Sigmoid colon (tissue), 4 donors: ENCODE data around the gene DYSF.

ENCODE experiments used
- POLR2AphosphoS5 ChIP-seq, 4 donors: sonication (generic); formaldehyde crosslinking; IDR thresholded peaks; one replicate each; pipeline ENCODE4 v1.6.1; 2017; ENCODE audit warnings: antibody characterized with exemption in 4 of 4
- TF ChIP-seq, protein P1 (sequence below), 4 experiments: fragments of 450-650 bp in 3 of 4; fragments of 200-600 bp in 1 of 4; IDR thresholded peaks; one replicate each; pipeline ENCODE4 v1.5.1; 2016 to 2019; ENCODE audit warnings: antibody characterized with exemption in 4 of 4, mild to moderate bottlenecking in 3 of 4, moderate library complexity in 2 of 4

DNA sequence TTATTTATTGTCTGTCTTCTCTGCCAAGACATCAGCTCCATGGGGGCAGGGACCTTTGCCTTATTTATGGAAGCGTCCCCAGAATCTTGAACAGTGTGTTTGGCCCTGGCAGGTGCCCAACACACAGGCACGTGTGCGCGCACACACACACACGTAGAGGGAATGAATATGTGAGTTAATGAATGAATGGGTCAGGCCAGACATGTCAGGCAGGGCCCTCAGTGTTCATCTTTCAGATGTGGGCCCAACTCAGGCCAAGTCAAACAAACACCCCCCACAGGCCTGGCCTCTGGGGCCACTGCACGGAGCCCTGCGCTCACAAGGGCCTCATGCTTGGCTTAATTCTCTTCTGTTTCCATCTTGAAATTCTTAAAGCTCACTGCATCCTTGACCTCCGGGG, 54.1 kb downstream of the DYSF start:
- no peak for TF ChIP-seq POLR2AphosphoS5 (IDR thresholded peaks at IDR 0.05)
- TF ChIP-seq, protein P1, sequence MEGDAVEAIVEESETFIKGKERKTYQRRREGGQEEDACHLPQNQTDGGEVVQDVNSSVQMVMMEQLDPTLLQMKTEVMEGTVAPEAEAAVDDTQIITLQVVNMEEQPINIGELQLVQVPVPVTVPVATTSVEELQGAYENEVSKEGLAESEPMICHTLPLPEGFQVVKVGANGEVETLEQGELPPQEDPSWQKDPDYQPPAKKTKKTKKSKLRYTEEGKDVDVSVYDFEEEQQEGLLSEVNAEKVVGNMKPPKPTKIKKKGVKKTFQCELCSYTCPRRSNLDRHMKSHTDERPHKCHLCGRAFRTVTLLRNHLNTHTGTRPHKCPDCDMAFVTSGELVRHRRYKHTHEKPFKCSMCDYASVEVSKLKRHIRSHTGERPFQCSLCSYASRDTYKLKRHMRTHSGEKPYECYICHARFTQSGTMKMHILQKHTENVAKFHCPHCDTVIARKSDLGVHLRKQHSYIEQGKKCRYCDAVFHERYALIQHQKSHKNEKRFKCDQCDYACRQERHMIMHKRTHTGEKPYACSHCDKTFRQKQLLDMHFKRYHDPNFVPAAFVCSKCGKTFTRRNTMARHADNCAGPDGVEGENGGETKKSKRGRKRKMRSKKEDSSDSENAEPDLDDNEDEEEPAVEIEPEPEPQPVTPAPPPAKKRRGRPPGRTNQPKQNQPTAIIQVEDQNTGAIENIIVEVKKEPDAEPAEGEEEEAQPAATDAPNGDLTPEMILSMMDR (IDR thresholded peaks at IDR 0.05) = no peak
